ENCODE measurements around the gene DSCAM.

Gene DSCAM

DNA sequence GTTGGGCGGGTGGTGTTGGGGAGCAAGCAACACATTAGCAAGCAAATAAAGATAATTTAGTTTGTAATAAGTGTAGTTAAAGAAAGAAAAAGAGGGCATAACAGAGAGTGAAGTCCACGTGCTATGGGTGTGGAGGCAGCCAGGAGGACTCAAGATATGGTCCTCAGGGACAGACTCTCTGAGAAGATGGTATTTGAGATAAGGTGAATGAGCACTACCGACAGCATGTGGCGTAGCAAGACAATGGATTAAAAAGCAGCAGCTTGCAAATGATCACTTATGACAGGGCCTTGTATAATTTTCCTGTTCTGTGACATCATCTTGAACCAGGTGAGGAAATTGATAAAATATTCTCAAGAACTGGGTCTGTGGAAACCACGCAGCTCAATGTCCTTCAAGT is 491.9 kb downstream of the DSCAM start:
- no peak overlapping the region for H3K4me3 ChIP-seq (ENCODE audit: low read depth, low read length)
- TF ChIP-seq, protein P1, sequence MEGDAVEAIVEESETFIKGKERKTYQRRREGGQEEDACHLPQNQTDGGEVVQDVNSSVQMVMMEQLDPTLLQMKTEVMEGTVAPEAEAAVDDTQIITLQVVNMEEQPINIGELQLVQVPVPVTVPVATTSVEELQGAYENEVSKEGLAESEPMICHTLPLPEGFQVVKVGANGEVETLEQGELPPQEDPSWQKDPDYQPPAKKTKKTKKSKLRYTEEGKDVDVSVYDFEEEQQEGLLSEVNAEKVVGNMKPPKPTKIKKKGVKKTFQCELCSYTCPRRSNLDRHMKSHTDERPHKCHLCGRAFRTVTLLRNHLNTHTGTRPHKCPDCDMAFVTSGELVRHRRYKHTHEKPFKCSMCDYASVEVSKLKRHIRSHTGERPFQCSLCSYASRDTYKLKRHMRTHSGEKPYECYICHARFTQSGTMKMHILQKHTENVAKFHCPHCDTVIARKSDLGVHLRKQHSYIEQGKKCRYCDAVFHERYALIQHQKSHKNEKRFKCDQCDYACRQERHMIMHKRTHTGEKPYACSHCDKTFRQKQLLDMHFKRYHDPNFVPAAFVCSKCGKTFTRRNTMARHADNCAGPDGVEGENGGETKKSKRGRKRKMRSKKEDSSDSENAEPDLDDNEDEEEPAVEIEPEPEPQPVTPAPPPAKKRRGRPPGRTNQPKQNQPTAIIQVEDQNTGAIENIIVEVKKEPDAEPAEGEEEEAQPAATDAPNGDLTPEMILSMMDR (conservative IDR thresholded peaks at IDR 0.05; ENCODE audit: low read depth, low read length), result no peak
- no peak for DNase-seq (ENCODE audit: low read depth)

DNA sequence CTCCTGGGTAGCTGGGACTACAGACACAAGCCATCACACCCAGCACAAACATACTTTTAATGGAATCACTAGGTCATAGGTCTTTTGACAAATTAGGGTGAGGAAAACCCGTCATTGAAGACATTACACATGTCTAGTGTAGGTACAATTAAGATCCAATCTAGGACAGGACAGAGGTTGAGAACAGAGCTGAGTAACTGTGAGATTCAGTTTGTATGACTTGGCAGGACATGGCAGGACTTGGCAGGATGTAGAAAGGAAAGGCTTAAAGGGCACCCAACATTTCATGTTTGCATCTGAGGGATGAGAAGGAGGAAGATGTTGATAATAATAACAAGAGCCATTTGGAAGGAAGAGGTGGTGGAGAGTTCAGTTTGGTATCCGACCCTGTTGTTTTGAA is 496.0 kb downstream of the DSCAM start:
- no peak for DNase-seq (ENCODE audit: low read depth)
- H3K4me3 ChIP-seq (ENCODE audit: low read depth, low read length), result no peak overlapping the region
- TF ChIP-seq, protein P1 (conservative IDR thresholded peaks at IDR 0.05; ENCODE audit: low read depth, low read length), result no peak

DNA sequence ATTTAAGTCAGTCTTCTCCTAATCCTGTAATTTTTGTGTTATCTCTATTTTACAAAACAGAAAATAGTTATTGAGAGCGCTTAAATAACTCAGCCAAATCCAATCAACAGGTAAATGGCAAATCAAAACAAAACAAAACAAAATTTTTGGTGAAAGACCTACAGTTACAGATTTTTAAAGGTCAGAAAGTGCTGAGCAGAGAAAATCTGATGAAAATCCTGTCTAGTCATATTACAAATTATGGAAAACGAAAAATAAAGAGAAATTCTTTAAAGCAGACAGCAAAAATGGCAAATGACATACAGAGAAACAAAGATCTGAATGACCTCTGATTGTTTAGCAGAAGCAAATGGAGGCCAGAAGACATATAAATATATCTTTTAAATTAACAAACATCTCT is 497.4 kb downstream of the DSCAM start:
- DNase-seq (ENCODE audit: low read depth), result no peak
- TF ChIP-seq, protein P1 (conservative IDR thresholded peaks at IDR 0.05; ENCODE audit: low read depth, low read length), result no peak
- H3K4me3 ChIP-seq (ENCODE audit: low read depth, low read length), result no peak overlapping the region

DNA sequence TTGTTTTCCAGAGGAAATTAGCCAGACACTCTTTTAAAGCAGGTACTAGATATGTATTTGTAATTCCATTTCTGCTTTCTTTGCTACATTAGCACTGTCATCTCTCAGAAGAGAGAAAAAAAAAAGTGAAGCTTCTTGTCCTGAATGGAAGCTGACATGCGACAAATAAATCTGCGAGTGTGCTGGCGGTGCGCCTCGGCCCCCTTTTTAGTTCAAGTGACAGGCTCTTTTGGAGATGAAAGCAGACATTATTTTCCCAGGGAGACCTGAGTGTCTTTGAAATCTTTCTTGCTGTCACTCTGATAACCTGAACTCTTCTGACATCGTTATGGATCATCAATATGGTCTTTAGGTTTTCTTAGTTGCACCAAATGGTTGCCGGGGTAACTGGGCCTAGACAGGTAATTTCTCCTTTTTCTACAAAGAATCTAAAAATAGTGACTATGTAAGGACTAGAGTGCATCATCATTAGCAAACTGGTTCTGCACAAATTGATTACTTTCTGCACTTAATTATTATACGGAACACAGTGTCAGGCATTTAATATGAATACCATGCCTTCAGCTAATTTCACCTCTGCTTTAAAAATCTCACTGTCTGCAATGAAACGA is 501.1 kb downstream of the DSCAM start:
- TF ChIP-seq, protein P1 (conservative IDR thresholded peaks at IDR 0.05; ENCODE audit: low read depth, low read length), result no peak
- H3K4me3 ChIP-seq (ENCODE audit: low read depth, low read length), result no peak overlapping the region
- DNase-seq (ENCODE audit: low read depth), result no peak

DNA sequence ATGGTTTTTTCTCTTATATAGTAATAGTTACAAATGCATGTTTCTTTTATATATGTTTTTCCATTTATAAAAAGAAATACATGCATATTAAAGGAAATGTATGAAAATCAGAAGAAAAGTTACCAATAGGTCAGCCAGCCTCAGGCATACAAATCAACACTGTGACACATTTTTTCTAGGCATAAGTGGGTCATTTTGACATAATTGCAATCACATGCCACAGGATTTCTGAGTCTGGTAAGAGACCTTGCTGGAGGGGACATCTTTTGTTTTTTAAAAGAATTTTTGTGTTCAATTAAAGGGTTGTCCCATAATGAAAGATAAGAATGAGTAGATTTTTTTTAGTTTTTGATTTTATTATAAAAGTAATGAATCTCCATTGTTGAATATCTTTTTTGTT is 506.6 kb downstream of the DSCAM start:
- TF ChIP-seq, protein P1 (conservative IDR thresholded peaks at IDR 0.05; ENCODE audit: low read depth, low read length), result no peak
- H3K4me3 ChIP-seq (ENCODE audit: low read depth, low read length), result no peak overlapping the region
- DNase-seq (ENCODE audit: low read depth), result no peak

DNA sequence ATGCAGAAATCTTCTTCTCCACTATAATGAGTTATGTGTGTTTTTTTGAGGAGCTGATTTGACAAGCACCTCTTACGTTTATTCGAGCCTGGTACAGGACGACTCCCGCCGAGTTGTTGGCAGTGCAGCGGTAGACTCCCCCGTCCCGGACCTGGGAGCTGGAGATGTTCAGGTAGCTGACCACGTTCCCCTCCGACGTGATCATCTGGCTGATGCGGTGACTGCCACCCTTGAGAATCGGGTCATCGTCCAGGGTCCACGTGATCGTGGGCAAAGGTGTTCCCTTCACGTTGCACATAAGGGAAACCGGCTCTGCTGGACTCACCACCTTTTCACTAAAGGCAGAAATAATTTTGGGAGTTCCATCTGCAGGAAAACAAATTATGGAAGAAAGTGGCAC is 507.9 kb downstream of the DSCAM start:
- no peak for DNase-seq (ENCODE audit: low read depth)
- TF ChIP-seq, protein P1 (conservative IDR thresholded peaks at IDR 0.05; ENCODE audit: low read depth, low read length), result no peak
- no peak overlapping the region for H3K4me3 ChIP-seq (ENCODE audit: low read depth, low read length)

DNA sequence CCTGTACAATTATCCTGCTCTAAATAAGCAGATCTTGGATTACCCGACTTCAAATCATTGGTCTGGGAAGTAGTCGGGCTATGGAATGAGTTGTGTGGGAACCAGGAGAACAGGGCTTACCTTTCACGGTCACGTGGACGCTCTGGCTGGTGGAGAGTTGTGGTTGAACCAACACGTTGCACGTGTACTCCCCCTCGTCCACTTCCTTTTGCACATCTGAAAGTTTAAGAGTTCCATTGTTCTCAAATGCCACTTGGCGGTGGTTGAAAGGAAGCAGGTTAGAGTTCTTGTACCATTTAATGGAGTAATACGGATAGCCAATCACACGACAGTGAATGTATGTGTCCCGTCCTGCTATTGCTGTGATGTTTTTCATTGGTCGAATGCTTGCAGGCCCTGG is 509.0 kb downstream of the DSCAM start:
- no peak for DNase-seq (ENCODE audit: low read depth)

More for the DNA sequence above, 509.0 kb downstream of the DSCAM start:
- H3K4me3 ChIP-seq (ENCODE audit: low read depth, low read length), result no peak overlapping the region
- TF ChIP-seq, protein P1 (conservative IDR thresholded peaks at IDR 0.05; ENCODE audit: low read depth, low read length), result no peak
